GM23338 (cell line): ENCODE data around the gene APOL3. TPM values are rescaled to one million over a fixed set of nuclear protein-coding genes. Genes with fewer than 3 reads are reported as not detected.

Experiments
- ATAC-seq: fragments of 200-7000 bp; cut with Tn5 transposase; 3 replicates; pipeline ENCODE4 v1.9.1; 2020
- DNase-seq: peaks from one replicate; pipeline ENCODE4 v3.0.0-alpha.2; 2015; ENCODE audit warnings: low spot score
- H2AFZ ChIP-seq: fragments of 200-600 bp; sonication (generic); 2 replicates; pipeline ENCODE4 v1.8.0; 2016; ENCODE audit warnings: antibody characterized with exemption, mild to moderate bottlenecking, moderate library complexity
- H3F3A ChIP-seq: fragments of 200-600 bp; sonication (generic); replicated peaks from 2 replicates; pipeline ENCODE4 v1.8.0; 2017; ENCODE audit warnings: antibody characterized with exemption, mixed run types, low read depth
- H3K27ac ChIP-seq: fragments of 200-600 bp; sonication (generic); 2 replicates; pipeline ENCODE4 v1.6.1; 2016; ENCODE audit warnings: low read depth
- H3K27me3 ChIP-seq: fragments of 200-600 bp; sonication (generic); 2 replicates; pipeline ENCODE4 v1.8.0; 2016; ENCODE audit warnings: mild to moderate bottlenecking, mixed run types, moderate library complexity; ENCODE audit not compliant: insufficient read depth
- H3K36me3 ChIP-seq: fragments of 200-600 bp; sonication (generic); 2 replicates; pipeline ENCODE4 v1.8.0; 2016; ENCODE audit warnings: mild to moderate bottlenecking; ENCODE audit not compliant: insufficient read depth
- H3K4me1 ChIP-seq: fragments of 200-600 bp; sonication (generic); 2 replicates; pipeline ENCODE4 v1.8.0; 2016; ENCODE audit warnings: mild to moderate bottlenecking, moderate library complexity; ENCODE audit not compliant: insufficient read depth
- H3K4me2 ChIP-seq: fragments of 200-600 bp; sonication (generic); 2 replicates; pipeline ENCODE4 v1.7.1; 2017; ENCODE audit warnings: mixed run types
- H3K4me3 ChIP-seq: fragments of 200-600 bp; sonication (generic); 2 replicates; pipeline ENCODE4 v1.6.1; 2016; ENCODE audit warnings: mixed run types
- H3K79me2 ChIP-seq: fragments of 200-600 bp; sonication (generic); replicated peaks from 2 replicates; pipeline ENCODE4 v1.8.0; 2017; ENCODE audit warnings: mild to moderate bottlenecking; ENCODE audit not compliant: insufficient read depth
- H3K9me2 ChIP-seq: fragments of 200-600 bp; sonication (generic); 2 replicates; pipeline ENCODE4 v1.8.0; 2017; ENCODE audit not compliant: insufficient read depth
- H4K20me1 ChIP-seq: fragments of 200-600 bp; sonication (generic); replicated peaks from 2 replicates; pipeline ENCODE4 v1.8.0; 2017; ENCODE audit warnings: mild to moderate bottlenecking; ENCODE audit not compliant: insufficient read depth
- H3K27ac Mint-ChIP-seq: 2 replicates; pipeline ENCODE4 v1.8.0; 2020; ENCODE audit warnings: inconsistent platforms, mild to moderate bottlenecking, moderate library complexity, mixed read lengths
- H3K27me3 Mint-ChIP-seq: 3 replicates; pipeline ENCODE4 v1.8.0; 2022; ENCODE audit warnings: low read depth, mild to moderate bottlenecking, moderate library complexity, mixed read lengths, inconsistent platforms; ENCODE audit not compliant: insufficient read depth, poor library complexity
- H3K36me3 Mint-ChIP-seq: 3 replicates; pipeline ENCODE4 v1.8.0; 2021; ENCODE audit warnings: low read depth, mild to moderate bottlenecking, inconsistent platforms, moderate library complexity, mixed read lengths
- H3K4me1 Mint-ChIP-seq: 3 replicates; pipeline ENCODE4 v1.8.0; 2020; ENCODE audit warnings: mild to moderate bottlenecking, inconsistent platforms, mixed read lengths
- H3K4me3 Mint-ChIP-seq: 3 replicates; pipeline ENCODE4 v1.8.0; 2021; ENCODE audit warnings: moderate library complexity, mild to moderate bottlenecking, inconsistent platforms, mixed read lengths
- H3K9me3 Mint-ChIP-seq: 3 replicates; pipeline ENCODE4 v1.8.0; 2020; ENCODE audit warnings: moderate library complexity, mild to moderate bottlenecking, inconsistent platforms, mixed read lengths
- EZH2 ChIP-seq: fragments of 200-600 bp; sonication (generic); IDR thresholded peaks from one replicate; pipeline ENCODE4 v1.8.0; 2017; ENCODE audit warnings: antibody characterized with exemption, mild to moderate bottlenecking, low read depth; ENCODE audit not compliant: unreplicated experiment
- NANOG ChIP-seq: IDR thresholded peaks from 2 replicates; pipeline ENCODE4 v1.6.1; 2016; ENCODE audit warnings: antibody characterized with exemption, borderline replicate concordance
- POLR2AphosphoS5 ChIP-seq: IDR thresholded peaks from 2 replicates; pipeline ENCODE4 v1.6.1; 2016; ENCODE audit warnings: antibody characterized with exemption, low read depth
- ZNF331 ChIP-seq: fragments of 250-450 bp; sonication (Bioruptor Pico); IDR thresholded peaks from 2 replicates; pipeline ENCODE4 v1.5.0; 2020; ENCODE audit warnings: low read depth, mild to moderate bottlenecking, moderate library complexity
- polyA plus RNA-seq: library from polyadenylated mRNA; unstranded; fragments of >200 nt; fragmentation: Nextera tagmentation; extraction: Ambion mirVana; gene quantifications from 2 replicates; pipeline ENCODE4 v1.2.1, GENCODE V29; 2016
- total RNA-seq: library from RNA; depleted of rRNA; stranded (reverse); fragments of >200 nt; shearing (Covaris generic); gene quantifications from 2 replicates; pipeline ENCODE4 v1.2.3, GENCODE V29; 2014
- TF ChIP-seq, protein P1 (sequence below): fragments of 250-450 bp; sonication (Bioruptor Pico); IDR thresholded peaks from 2 replicates; pipeline ENCODE4 v1.5.0; 2020; ENCODE audit warnings: mild to moderate bottlenecking, moderate library complexity
- TF ChIP-seq, protein P2 (sequence below): IDR thresholded peaks from one replicate; pipeline ENCODE4 v1.6.1; 2018; ENCODE audit warnings: antibody characterized with exemption; ENCODE audit not compliant: unreplicated experiment
- TF ChIP-seq, protein P3 (sequence below): IDR thresholded peaks from 2 replicates; pipeline ENCODE4 v1.6.1; 2016; ENCODE audit warnings: antibody characterized with exemption

The APOL3 gene
- total and polyA plus RNA-seq, 2 experiments from 2014 or later: not detected

DNA sequence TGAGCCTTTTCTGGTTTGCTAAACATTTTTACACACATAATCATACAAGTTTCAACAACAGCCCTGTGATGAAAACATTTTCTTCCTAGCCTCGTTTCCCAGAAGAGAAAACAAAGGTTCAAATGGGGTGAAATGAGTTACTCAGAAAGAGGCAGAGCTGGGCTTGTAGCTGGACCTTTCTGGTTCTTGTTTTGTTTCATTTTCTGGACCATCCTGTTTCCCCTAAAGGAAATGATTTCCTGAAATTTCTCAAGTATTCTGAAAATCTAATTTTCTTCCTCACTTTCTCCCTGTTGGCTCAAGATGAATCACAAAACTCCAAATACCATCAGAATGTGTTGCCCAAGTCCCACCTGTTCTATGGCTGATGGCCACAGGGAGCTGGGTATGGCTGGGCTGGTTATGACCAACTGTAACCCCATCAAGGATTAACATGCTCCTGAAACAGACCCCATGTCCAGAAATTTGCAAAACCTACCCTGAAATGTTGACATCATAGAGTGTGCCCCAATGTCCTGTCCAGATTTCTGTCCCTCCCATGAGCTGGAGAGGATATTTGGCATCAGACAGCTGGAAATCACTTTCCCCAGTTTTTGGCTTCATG, 47.7 kb upstream of the APOL3 start (continued):
- TF ChIP-seq, protein P1, sequence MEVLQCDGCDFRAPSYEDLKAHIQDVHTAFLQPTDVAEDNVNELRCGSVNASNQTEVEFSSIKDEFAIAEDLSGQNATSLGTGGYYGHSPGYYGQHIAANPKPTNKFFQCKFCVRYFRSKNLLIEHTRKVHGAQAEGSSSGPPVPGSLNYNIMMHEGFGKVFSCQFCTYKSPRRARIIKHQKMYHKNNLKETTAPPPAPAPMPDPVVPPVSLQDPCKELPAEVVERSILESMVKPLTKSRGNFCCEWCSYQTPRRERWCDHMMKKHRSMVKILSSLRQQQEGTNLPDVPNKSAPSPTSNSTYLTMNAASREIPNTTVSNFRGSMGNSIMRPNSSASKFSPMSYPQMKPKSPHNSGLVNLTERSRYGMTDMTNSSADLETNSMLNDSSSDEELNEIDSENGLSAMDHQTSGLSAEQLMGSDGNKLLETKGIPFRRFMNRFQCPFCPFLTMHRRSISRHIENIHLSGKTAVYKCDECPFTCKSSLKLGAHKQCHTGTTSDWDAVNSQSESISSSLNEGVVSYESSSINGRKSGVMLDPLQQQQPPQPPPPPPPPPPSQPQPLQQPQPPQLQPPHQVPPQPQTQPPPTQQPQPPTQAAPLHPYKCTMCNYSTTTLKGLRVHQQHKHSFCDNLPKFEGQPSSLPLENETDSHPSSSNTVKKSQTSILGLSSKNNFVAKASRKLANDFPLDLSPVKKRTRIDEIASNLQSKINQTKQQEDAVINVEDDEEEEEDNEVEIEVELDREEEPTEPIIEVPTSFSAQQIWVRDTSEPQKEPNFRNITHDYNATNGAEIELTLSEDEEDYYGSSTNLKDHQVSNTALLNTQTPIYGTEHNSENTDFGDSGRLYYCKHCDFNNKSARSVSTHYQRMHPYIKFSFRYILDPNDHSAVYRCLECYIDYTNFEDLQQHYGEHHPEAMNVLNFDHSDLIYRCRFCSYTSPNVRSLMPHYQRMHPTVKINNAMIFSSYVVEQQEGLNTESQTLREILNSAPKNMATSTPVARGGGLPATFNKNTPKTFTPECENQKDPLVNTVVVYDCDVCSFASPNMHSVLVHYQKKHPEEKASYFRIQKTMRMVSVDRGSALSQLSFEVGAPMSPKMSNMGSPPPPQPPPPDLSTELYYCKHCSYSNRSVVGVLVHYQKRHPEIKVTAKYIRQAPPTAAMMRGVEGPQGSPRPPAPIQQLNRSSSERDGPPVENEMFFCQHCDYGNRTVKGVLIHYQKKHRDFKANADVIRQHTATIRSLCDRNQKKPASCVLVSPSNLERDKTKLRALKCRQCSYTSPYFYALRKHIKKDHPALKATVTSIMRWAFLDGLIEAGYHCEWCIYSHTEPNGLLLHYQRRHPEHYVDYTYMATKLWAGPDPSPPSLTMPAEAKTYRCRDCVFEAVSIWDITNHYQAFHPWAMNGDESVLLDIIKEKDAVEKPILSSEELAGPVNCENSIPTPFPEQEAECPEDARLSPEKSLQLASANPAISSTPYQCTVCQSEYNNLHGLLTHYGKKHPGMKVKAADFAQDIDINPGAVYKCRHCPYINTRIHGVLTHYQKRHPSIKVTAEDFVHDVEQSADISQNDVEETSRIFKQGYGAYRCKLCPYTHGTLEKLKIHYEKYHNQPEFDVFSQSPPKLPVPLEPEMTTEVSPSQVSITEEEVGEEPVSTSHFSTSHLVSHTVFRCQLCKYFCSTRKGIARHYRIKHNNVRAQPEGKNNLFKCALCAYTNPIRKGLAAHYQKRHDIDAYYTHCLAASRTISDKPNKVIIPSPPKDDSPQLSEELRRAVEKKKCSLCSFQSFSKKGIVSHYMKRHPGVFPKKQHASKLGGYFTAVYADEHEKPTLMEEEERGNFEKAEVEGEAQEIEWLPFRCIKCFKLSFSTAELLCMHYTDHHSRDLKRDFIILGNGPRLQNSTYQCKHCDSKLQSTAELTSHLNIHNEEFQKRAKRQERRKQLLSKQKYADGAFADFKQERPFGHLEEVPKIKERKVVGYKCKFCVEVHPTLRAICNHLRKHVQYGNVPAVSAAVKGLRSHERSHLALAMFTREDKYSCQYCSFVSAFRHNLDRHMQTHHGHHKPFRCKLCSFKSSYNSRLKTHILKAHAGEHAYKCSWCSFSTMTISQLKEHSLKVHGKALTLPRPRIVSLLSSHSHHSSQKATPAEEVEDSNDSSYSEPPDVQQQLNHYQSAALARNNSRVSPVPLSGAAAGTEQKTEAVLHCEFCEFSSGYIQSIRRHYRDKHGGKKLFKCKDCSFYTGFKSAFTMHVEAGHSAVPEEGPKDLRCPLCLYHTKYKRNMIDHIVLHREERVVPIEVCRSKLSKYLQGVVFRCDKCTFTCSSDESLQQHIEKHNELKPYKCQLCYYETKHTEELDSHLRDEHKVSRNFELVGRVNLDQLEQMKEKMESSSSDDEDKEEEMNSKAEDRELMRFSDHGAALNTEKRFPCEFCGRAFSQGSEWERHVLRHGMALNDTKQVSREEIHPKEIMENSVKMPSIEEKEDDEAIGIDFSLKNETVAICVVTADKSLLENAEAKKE (CRISPR knock-in tag): no peak
- TF ChIP-seq EZH2: no peak
- no peak for TF ChIP-seq NANOG
- TF ChIP-seq, protein P2, sequence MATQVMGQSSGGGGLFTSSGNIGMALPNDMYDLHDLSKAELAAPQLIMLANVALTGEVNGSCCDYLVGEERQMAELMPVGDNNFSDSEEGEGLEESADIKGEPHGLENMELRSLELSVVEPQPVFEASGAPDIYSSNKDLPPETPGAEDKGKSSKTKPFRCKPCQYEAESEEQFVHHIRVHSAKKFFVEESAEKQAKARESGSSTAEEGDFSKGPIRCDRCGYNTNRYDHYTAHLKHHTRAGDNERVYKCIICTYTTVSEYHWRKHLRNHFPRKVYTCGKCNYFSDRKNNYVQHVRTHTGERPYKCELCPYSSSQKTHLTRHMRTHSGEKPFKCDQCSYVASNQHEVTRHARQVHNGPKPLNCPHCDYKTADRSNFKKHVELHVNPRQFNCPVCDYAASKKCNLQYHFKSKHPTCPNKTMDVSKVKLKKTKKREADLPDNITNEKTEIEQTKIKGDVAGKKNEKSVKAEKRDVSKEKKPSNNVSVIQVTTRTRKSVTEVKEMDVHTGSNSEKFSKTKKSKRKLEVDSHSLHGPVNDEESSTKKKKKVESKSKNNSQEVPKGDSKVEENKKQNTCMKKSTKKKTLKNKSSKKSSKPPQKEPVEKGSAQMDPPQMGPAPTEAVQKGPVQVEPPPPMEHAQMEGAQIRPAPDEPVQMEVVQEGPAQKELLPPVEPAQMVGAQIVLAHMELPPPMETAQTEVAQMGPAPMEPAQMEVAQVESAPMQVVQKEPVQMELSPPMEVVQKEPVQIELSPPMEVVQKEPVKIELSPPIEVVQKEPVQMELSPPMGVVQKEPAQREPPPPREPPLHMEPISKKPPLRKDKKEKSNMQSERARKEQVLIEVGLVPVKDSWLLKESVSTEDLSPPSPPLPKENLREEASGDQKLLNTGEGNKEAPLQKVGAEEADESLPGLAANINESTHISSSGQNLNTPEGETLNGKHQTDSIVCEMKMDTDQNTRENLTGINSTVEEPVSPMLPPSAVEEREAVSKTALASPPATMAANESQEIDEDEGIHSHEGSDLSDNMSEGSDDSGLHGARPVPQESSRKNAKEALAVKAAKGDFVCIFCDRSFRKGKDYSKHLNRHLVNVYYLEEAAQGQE: no peak

GRCh38 chr22:36206255-36206654, 45.7 kb upstream of the APOL3 start:
- H3K27ac ChIP-seq: no peak overlapping the region
- peaks cover 14% of the 10 kb centered on the region for H3K4me1 Mint-ChIP-seq
- no peak overlapping the region for H3K27ac Mint-ChIP-seq
- H3K27me3 Mint-ChIP-seq: peaks cover 11% of the 10 kb centered on the region
- no peaks in the 10 kb centered on the region for H3F3A ChIP-seq
- H3K9me2 ChIP-seq: no peaks in the 10 kb centered on the region
- H3K4me3 ChIP-seq: no peak overlapping the region
- TF ChIP-seq, protein P3, sequence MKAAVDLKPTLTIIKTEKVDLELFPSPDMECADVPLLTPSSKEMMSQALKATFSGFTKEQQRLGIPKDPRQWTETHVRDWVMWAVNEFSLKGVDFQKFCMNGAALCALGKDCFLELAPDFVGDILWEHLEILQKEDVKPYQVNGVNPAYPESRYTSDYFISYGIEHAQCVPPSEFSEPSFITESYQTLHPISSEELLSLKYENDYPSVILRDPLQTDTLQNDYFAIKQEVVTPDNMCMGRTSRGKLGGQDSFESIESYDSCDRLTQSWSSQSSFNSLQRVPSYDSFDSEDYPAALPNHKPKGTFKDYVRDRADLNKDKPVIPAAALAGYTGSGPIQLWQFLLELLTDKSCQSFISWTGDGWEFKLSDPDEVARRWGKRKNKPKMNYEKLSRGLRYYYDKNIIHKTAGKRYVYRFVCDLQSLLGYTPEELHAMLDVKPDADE: no peak
- TF ChIP-seq NANOG (no peak), ZNF331 (no peak), POLR2AphosphoS5 (no peak), EZH2 (no peak)
- TF ChIP-seq, protein P2: no peak
- H4K20me1 ChIP-seq: no peaks in the 10 kb centered on the region
- DNase-seq (no peak), ATAC-seq (no peak)
- 0 out of 3 replicates have a peak, but pooled peaks cover 3% of the 10 kb centered on the region for H3K36me3 Mint-ChIP-seq
- H3K4me2 ChIP-seq: no peak overlapping the region
- H3K9me3 Mint-ChIP-seq: peaks cover 18% of the 10 kb centered on the region
- H3K4me1 ChIP-seq: no peaks in the 10 kb centered on the region
- H3K4me3 Mint-ChIP-seq: no peak overlapping the region
- no peaks in the 10 kb centered on the region for H3K36me3 ChIP-seq
- no peaks in the 10 kb centered on the region for H3K27me3 ChIP-seq
- H3K79me2 ChIP-seq: no peaks in the 10 kb centered on the region
- 0 out of 2 replicates have a peak overlapping the region, but pooled peaks have one; percentile 20 for H2AFZ ChIP-seq
